Activated naive CD4-positive, alpha-beta T cell treated with anti-CD3 and anti-CD28 coated beads for 36 hours (primary cell): Measurements from ENCODE around the gene MYO5C. TPM values are rescaled to one million over a fixed set of nuclear protein-coding genes. Genes with fewer than 3 reads are reported as not detected.
A peak's percentile ranks its signal among the peaks of the same experiment; 100 is the strongest.
"Not testable (repeated sequence)": the region's sequence is repeated elsewhere in the genome, so short reads cannot be mapped to it uniquely, and the experiment has no call there.

Source experiments
- CTCF ChIA-PET: fragments of 350-600 bp; sonication (Branson Sonifier 250); formaldehyde crosslinking; loops from one replicate; lab custom pipeline; 2021; ENCODE audit warnings: antibody characterized with exemption; lab: Charles Lee
- DNase-seq: peaks from one replicate; pipeline ENCODE4 v3.0.0-alpha.2; 2020
- H3K27ac Mint-ChIP-seq: one replicate; pipeline ENCODE4 v1.8.0; 2021; ENCODE audit warnings: mild to moderate bottlenecking, mixed read lengths
- H3K27me3 Mint-ChIP-seq: one replicate; pipeline ENCODE4 v1.8.0; 2021; ENCODE audit warnings: low read depth, mixed read lengths
- H3K36me3 Mint-ChIP-seq: one replicate; pipeline ENCODE4 v1.8.0; 2021; ENCODE audit warnings: low read depth, mixed read lengths
- H3K4me1 Mint-ChIP-seq: one replicate; pipeline ENCODE4 v1.8.0; 2021; ENCODE audit warnings: low read depth, mixed read lengths
- H3K4me3 Mint-ChIP-seq: one replicate; pipeline ENCODE4 v1.8.0; 2021; ENCODE audit warnings: mild to moderate bottlenecking, moderate library complexity, mixed read lengths
- H3K9me3 Mint-ChIP-seq: one replicate; pipeline ENCODE4 v1.8.0; 2021; ENCODE audit warnings: mixed read lengths
- intact Hi-C: fragments of 100-400 bp; cut with micrococcal nuclease; formaldehyde crosslinking; loops from one replicate; pipeline ENCODE4 v1.15.1; 2023
- total RNA-seq, 2 experiments: library from RNA; stranded (reverse); gene quantifications; one replicate each; pipeline ENCODE4 v1.2.3, GENCODE V29; 2021

MYO5C gene
- total RNA-seq, 2 experiments from 2014 or later = 0.19 to 0.25 TPM

DNA sequence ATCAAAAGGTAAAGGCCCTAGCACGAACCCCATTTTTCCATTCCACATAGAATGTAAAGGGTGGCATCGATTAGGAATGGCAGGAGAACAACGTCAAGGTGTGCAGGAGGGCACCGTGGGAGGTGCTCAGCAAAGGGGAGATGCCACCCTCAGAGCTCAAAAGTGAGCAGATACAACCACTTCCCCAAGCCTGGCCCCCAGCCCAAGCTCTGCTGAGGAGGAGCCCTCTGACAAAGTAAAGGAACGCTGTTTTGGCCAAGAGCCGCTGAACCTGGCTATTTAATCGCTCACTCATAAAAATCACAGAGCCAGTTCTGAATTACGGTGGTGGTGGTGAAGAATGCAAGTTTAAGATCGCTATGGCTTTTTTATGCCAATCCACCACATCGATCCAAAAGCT lies 116.8 kb downstream of the MYO5C start:
- Mint-ChIP-seq H3K4me1 (peaks cover 19% of the 10 kb centered on the region), H3K36me3 (no peaks in the 10 kb centered on the region), H3K4me3 (peak overlapping the region; percentile 87), H3K9me3 (no peaks in the 10 kb centered on the region), H3K27me3 (no peaks in the 10 kb centered on the region), H3K27ac (peak overlapping the region; percentile 80)
- intact Hi-C loops = loop anchor here (1.0 to 5.0 kb wide), 6 partner anchors 7 to 499 kb away; partner anchors contain the start of genes ATOSA, LEO1 and LYSMD2
- no peak for DNase-seq
- CTCF ChIA-PET = interaction anchor here (0.6 to 1.9 kb wide), 13 partner anchors 8 to 78 kb away, joined by 3 to 18 read pairs (median 3); no protein-coding TSS in a partner anchor

DNA sequence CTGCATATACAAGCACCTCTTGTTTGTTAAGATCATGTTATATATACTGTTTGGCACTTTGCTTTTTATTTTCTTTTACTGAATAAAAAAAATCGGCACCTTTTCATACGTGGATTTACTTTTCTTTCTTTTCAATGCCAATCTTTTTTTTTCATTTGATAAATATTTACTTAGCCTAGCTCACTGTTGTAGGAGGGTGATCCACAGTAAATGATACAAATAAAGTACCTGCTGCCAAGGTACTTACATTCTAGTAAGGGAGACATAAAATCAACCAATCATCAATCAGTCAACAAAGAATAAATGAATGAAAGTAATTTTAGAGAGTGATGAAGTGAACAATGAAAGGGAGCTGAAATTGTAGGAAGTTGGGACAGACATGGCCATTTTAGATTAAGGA lies 122.7 kb downstream of the MYO5C start:
- no peak for DNase-seq
- Mint-ChIP-seq H3K4me1 (peaks cover 29% of the 10 kb centered on the region), H3K9me3 (no peaks in the 10 kb centered on the region), H3K4me3 (no peak overlapping the region), H3K27ac (no peak overlapping the region), H3K27me3 (no peaks in the 10 kb centered on the region), H3K36me3 (no peaks in the 10 kb centered on the region)
- CTCF ChIA-PET = interaction anchor here (1.0 kb wide), 1 partner anchor 11 kb away, joined by 3 read pairs; no protein-coding TSS in a partner anchor
- intact Hi-C loops = no loop called here

DNA sequence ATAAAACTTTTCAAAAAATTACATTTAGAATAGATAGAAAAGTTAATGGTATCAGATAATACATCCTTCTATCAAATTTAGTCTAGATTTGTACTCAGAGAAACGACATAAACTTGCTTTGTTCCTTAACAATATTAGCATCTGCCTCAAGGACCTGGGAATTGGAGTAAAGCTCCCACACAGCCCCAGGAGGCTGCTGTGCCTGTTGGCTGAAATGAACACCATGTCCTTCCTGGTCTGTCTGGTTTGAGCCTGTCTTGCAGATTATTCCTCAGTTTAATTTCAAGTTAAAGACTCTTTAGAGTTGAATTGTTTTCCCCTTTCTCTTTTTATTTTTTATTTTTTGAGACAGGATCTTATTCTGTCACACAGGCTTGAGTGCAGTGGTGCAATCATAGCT lies 123.8 kb downstream of the MYO5C start:
- Mint-ChIP-seq H3K4me3 (no peak overlapping the region), H3K27me3 (no peaks in the 10 kb centered on the region), H3K27ac (no peak overlapping the region), H3K36me3 (no peaks in the 10 kb centered on the region), H3K4me1 (peaks cover 31% of the 10 kb centered on the region), H3K9me3 (no peaks in the 10 kb centered on the region)
- DNase-seq = no peak
- intact Hi-C loops = loop anchor here (1.0 to 2.0 kb wide), 2 partner anchors 7 to 37 kb away; no protein-coding TSS in a partner anchor
- CTCF ChIA-PET = interaction anchor here (1.0 to 1.6 kb wide), 5 partner anchors 7 to 56 kb away, joined by 3 to 9 read pairs (median 4); no protein-coding TSS in a partner anchor

DNA sequence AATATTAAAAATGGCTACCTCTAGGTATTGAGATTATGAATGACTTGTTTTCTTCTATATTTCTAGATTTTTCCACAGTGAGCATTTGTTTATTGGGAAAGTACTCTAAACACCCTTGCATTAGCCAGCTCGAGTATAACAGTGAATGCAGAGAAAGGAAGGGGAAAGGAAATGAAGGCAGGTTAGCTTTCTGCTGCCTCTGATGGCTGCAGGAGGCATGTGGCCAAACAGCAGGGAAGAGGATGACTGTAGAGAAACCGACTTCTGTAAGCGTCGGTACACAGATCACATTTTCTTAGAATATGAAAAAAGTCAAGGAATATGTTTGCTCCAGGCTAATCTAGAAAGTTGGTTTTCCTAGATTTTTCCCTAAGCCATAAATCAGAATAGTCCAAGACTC lies 124.2 kb downstream of the MYO5C start:
- DNase-seq = peak; percentile 45
- no peaks in the 10 kb centered on the region for H3K36me3 Mint-ChIP-seq
- H3K27me3 Mint-ChIP-seq = no peaks in the 10 kb centered on the region
- intact Hi-C loops = loop anchor here (1.0 to 2.0 kb wide), 2 partner anchors 8 to 37 kb away; no protein-coding TSS in a partner anchor
- H3K4me1 Mint-ChIP-seq = peaks cover 30% of the 10 kb centered on the region
- H3K9me3 Mint-ChIP-seq = no peaks in the 10 kb centered on the region
- no peak overlapping the region for H3K27ac Mint-ChIP-seq
- peak overlapping the region; percentile 49 for H3K4me3 Mint-ChIP-seq
- CTCF ChIA-PET = interaction anchor here (0.6 to 1.6 kb wide), 8 partner anchors 8 to 326 kb away, joined by 3 to 9 read pairs (median 4); no protein-coding TSS in a partner anchor

GRCh38 chr15:52170199-52170598 lies 125.4 kb downstream of the MYO5C start:
- H3K27ac Mint-ChIP-seq, H3K4me3 Mint-ChIP-seq, H3K27me3 Mint-ChIP-seq, H3K36me3 Mint-ChIP-seq, H3K9me3 Mint-ChIP-seq, DNase-seq: not testable (repeated sequence)
- peaks cover 41% of the 10 kb centered on the region for H3K4me1 Mint-ChIP-seq
- CTCF ChIA-PET = interaction anchor here (0.6 kb wide), 1 partner anchor 89 kb away, joined by 4 read pairs; no protein-coding TSS in a partner anchor
- intact Hi-C loops = loop anchor here (2.0 kb wide), 1 partner anchor 39 kb away; no protein-coding TSS in a partner anchor

DNA sequence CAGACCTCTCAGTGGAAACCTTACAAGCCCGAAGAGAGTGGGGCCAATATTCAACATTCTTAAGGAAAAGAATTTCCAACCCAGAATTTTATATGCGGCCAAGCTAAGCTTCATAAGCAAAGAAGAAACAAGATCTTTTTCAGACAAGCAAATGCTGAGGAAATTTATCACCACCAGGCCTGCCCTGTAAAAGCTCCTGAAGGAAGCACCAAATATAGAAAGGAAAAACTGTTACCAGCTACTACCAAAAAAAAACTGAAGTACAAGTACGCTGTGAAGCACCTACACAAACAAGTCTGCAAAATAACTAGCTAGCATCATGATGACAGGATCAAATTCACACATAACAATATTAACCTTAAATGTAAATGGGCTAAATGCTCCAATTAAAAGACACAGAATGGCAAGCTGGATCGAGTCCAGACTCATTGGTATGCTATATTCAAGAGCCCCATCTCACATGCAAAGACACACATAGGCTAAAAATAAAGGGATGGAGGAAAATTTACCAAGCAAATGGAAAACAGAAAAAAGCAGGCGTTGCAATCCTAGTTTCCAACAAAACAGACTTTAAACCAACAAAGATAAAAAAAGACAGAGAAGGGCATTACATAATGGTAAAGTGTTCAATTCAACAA lies 130.0 kb downstream of the MYO5C start:
- CTCF ChIA-PET = interaction anchor here (0.6 to 4.4 kb wide), 6 partner anchors 13 to 102 kb away, joined by 3 to 25 read pairs (median 7); no protein-coding TSS in a partner anchor
- H3K4me1 Mint-ChIP-seq = peaks cover 39% of the 10 kb centered on the region

DNA sequence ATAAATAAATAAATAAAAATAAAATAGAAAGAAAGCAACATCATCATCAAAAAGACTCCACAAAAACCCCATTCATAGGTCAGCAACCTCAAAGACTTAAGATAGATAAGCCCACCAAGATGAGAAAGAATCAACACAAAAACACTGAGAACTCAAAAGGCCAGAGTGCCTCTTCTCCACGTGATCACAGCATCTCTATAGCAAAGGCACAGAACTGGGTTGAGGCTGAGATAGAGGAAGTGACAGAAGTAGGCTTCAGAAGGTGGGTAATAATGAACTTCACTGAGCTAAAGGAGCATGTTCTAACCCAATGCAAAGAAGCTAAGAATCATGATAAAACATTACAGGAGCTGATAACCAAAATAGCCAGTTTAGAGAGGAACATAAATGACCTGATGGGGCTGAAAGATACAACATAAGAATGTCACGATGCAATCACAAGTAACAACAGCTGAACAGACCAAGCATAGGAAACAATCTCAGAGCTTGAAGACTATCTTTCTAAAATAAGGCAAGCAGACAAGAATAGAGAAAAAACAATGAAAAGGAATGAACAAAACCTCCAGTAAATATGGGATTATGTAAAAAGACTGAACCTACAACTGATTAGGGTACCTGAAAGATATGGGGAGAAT lies 130.9 kb downstream of the MYO5C start:
- H3K27ac Mint-ChIP-seq = peak overlapping the region; percentile 4
- intact Hi-C loops = no loop called here
- H3K4me3 Mint-ChIP-seq = no peak overlapping the region
- peaks cover 33% of the 10 kb centered on the region for H3K4me1 Mint-ChIP-seq
- H3K36me3 Mint-ChIP-seq = peaks cover 7% of the 10 kb centered on the region
- H3K9me3 Mint-ChIP-seq = no peaks in the 10 kb centered on the region
- CTCF ChIA-PET = interaction anchor here (0.9 to 4.4 kb wide), 5 partner anchors 14 to 1688 kb away, joined by 3 to 25 read pairs (median 10); no protein-coding TSS in a partner anchor
- DNase-seq = no peak
- no peaks in the 10 kb centered on the region for H3K27me3 Mint-ChIP-seq

More for the DNA sequence above, 130.0 kb downstream of the MYO5C start:
- not testable (repeated sequence) for DNase-seq, H3K4me3 Mint-ChIP-seq, H3K36me3 Mint-ChIP-seq, H3K27me3 Mint-ChIP-seq, H3K27ac Mint-ChIP-seq, H3K9me3 Mint-ChIP-seq
- intact Hi-C loops = loop anchor here (1.0 kb wide), 1 partner anchor 14 kb away; no protein-coding TSS in a partner anchor

DNA sequence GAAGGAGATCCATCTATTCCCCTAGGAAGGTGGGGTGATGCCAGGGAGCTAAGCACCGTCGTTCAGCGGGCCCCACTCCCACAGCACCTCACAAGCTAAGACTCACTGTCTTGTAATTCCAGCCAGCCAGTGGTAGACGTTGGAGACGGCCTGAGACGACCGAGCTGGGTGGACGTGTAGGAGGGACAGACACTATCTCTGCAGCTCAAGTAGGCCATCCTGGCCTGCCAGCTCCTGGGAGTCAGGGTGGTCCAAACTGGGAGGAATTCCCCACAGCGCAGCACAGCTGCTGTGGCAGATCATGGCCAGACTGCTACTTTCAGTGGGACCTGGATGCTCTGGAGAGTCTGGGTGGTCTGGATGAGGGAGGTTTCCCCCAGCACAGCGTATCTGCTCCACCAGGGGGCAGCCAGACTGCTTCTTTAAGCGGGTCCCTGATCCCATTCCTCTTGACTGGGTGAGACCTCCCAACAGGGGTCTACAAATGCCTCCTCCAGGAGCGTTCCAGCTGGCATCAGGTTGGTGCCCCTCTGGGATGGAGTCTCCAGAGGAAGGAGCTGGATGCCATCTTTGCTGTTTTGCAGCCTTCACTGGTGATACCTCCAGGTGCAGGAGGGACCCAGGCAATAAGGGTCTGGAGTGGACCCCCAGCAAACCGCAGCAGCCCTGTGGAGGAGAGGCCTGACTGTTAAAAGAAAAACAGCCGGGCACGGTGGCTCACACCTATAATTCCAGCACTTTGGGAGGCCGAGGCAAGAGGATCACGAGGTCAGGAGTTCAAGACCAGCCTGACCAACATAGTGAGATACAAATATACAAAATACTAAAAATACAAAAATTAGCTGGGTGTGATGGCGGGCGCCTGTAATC lies 132.0 kb downstream of the MYO5C start:
- H3K36me3 Mint-ChIP-seq = peaks cover 9% of the 10 kb centered on the region
- intact Hi-C loops = no loop called here
- peak; percentile 29 for DNase-seq
- peaks cover 28% of the 10 kb centered on the region for H3K4me1 Mint-ChIP-seq
- H3K27ac Mint-ChIP-seq = no peak overlapping the region
- CTCF ChIA-PET = interaction anchor here (0.6 to 4.4 kb wide), 10 partner anchors 12 to 1689 kb away, joined by 3 to 25 read pairs (median 3); no protein-coding TSS in a partner anchor
- no peaks in the 10 kb centered on the region for H3K9me3 Mint-ChIP-seq
- H3K4me3 Mint-ChIP-seq = no peak overlapping the region
- no peaks in the 10 kb centered on the region for H3K27me3 Mint-ChIP-seq

- intact Hi-C loops = no loop called here
- peaks cover 9% of the 10 kb centered on the region for H3K36me3 Mint-ChIP-seq
- no peaks in the 10 kb centered on the region for H3K27me3 Mint-ChIP-seq
- H3K9me3 Mint-ChIP-seq = no peaks in the 10 kb centered on the region
- no peak overlapping the region for H3K27ac Mint-ChIP-seq
- H3K4me1 Mint-ChIP-seq = peaks cover 24% of the 10 kb centered on the region
- H3K4me3 Mint-ChIP-seq = no peak overlapping the region
- DNase-seq = no peak
- CTCF ChIA-PET = interaction anchor here (0.6 to 4.4 kb wide), 10 partner anchors 10 to 311 kb away, joined by 3 to 25 read pairs (median 3); no protein-coding TSS in a partner anchor
Observed at GRCh38 chr15:52162876-52163275, 132.7 kb downstream of the MYO5C start.

DNA sequence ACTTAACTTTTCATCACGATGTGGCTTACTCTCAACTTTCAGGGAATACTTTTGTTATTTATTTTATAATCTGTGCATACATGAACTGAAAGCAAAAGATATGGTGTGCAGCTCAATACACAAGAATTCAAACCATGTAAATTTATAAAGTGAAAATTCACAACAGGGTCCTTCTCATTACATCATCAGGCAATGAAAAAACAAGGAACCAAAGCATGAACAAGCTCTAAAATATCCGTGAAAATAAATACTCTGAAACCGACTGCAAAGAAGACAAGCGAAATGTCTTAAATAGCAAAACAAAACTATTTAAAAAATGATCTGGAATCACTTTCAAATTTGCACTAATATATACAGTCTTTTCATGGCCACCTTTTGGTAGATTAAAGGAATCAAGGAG lies 133.3 kb downstream of the MYO5C start:
- H3K4me3 Mint-ChIP-seq = no peak overlapping the region
- peaks cover 9% of the 10 kb centered on the region for H3K36me3 Mint-ChIP-seq
- peaks cover 24% of the 10 kb centered on the region for H3K4me1 Mint-ChIP-seq
- H3K9me3 Mint-ChIP-seq = no peaks in the 10 kb centered on the region
- CTCF ChIA-PET = interaction anchor here (0.8 to 4.4 kb wide), 4 partner anchors 11 to 310 kb away, joined by 3 to 25 read pairs (median 3); no protein-coding TSS in a partner anchor
- no peak overlapping the region for H3K27ac Mint-ChIP-seq
- intact Hi-C loops = no loop called here
- DNase-seq = no peak
- H3K27me3 Mint-ChIP-seq = no peaks in the 10 kb centered on the region

- intact Hi-C loops = no loop called here
- peaks cover 9% of the 10 kb centered on the region for H3K36me3 Mint-ChIP-seq
- H3K9me3 Mint-ChIP-seq = no peaks in the 10 kb centered on the region
- H3K4me1 Mint-ChIP-seq = peaks cover 20% of the 10 kb centered on the region
- H3K4me3 Mint-ChIP-seq = no peak overlapping the region
- H3K27ac Mint-ChIP-seq = no peak overlapping the region
- no peak for DNase-seq
- H3K27me3 Mint-ChIP-seq = no peaks in the 10 kb centered on the region
- CTCF ChIA-PET = interaction anchor here (0.8 to 4.4 kb wide), 3 partner anchors 12 to 47 kb away, joined by 3 to 25 read pairs (median 3); no protein-coding TSS in a partner anchor
Observed at GRCh38 chr15:52161406-52161966, 134.1 kb downstream of the MYO5C start.
